B cell (primary cell): Measurements from ENCODE around the gene HOMER1.

ENCODE experiments used
- CTCF ChIP-seq: fragments of 200-600 bp; IDR thresholded peaks from one replicate; pipeline ENCODE4 v1.8.0; 2022; ENCODE audit warnings: antibody characterized with exemption, mild to moderate bottlenecking
- EZH2 ChIP-seq: IDR thresholded peaks from 2 replicates; pipeline ENCODE4 v1.6.1; 2012; ENCODE audit warnings: borderline replicate concordance, low read depth, mild to moderate bottlenecking, moderate library complexity, low read length; ENCODE audit not compliant: insufficient read depth, poor library complexity, severe bottlenecking

GRCh38 chr5:79563247-79563590, 49.3 kb upstream of the HOMER1 start:
- no peak for TF ChIP-seq CTCF
- no peak for TF ChIP-seq EZH2
